HL-60 (cell line): ENCODE measurements around the gene HTR3E.

Experiments used
- CTCF ChIP-seq: IDR thresholded peaks from one replicate; pipeline ENCODE4 v1.5.1; 2011; ENCODE audit warnings: low read length, control low read depth, inconsistent platforms; ENCODE audit not compliant: insufficient read depth
- GABPA ChIP-seq: IDR thresholded peaks from 2 replicates; pipeline ENCODE4 v1.6.1; 2012; ENCODE audit warnings: low read depth
- POLR2AphosphoS5 ChIP-seq: IDR thresholded peaks from 2 replicates; pipeline ENCODE4 v1.6.1; 2012; ENCODE audit warnings: low read depth
- REST ChIP-seq: IDR thresholded peaks from 2 replicates; pipeline ENCODE4 v1.6.1; 2012; ENCODE audit warnings: low read depth; ENCODE audit not compliant: insufficient replicate concordance

- TF ChIP-seq CTCF (no peak), REST (no peak), POLR2AphosphoS5 (no peak), GABPA (no peak)
These were observed 28.5 kb upstream of the HTR3E start for GRCh38 chr3:184068344-184068743.
